HS-5 (cell line): ENCODE measurements around the gene ZPR1.
A peak's percentile ranks its signal among the peaks of the same experiment; 100 is the strongest.
"Not testable (repeated sequence)": the region's sequence is repeated elsewhere in the genome, so short reads cannot be mapped to it uniquely, and the experiment has no call there.

ENCODE experiments used
- DNase-seq: peaks from one replicate; pipeline ENCODE4 v3.0.0-alpha.2; 2012; ENCODE audit warnings: low read depth

The ZPR1 gene, protein sequence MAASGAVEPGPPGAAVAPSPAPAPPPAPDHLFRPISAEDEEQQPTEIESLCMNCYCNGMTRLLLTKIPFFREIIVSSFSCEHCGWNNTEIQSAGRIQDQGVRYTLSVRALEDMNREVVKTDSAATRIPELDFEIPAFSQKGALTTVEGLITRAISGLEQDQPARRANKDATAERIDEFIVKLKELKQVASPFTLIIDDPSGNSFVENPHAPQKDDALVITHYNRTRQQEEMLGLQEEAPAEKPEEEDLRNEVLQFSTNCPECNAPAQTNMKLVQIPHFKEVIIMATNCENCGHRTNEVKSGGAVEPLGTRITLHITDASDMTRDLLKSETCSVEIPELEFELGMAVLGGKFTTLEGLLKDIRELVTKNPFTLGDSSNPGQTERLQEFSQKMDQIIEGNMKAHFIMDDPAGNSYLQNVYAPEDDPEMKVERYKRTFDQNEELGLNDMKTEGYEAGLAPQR

DNA sequence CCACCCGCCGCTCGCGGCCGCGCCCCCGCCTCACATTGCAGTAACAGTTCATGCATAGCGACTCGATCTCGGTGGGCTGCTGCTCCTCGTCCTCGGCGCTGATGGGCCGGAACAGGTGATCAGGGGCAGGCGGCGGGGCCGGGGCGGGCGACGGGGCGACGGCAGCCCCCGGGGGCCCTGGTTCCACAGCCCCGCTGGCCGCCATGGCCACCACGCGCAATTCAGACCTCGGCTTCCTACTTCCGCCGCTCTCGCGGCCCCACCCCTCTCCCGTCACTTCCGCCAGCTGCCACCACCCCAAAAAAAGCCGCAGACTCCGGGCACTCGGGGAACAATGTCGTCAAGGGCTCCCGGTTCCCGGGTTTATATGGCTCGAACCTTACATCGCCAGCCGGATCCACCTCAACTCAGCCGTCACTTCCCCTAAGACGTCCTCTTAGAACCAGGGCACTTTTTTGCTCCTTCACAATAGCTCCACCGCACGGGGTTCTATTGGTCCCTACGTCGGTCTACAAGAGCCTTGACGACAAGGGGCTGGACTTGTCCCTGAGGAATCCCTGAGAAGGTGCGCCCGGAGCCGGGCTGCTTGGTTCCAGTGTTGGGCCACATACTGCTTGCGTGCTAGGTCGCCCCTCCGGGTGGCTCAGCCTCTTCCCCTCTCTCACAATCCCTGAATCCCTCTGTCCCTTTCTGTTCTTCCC is at the start of gene ZPR1:
ZPR1 (minus strand) TSS at position 238 of the 701 bp plus-strand sequence; CDS start at position 205, 33 bp downstream.
- no peak for DNase-seq

- DNase-seq, result no peak
Measured at GRCh38 chr11:116836632-116836991, 48.8 kb upstream of the ZPR1 start.

DNA sequence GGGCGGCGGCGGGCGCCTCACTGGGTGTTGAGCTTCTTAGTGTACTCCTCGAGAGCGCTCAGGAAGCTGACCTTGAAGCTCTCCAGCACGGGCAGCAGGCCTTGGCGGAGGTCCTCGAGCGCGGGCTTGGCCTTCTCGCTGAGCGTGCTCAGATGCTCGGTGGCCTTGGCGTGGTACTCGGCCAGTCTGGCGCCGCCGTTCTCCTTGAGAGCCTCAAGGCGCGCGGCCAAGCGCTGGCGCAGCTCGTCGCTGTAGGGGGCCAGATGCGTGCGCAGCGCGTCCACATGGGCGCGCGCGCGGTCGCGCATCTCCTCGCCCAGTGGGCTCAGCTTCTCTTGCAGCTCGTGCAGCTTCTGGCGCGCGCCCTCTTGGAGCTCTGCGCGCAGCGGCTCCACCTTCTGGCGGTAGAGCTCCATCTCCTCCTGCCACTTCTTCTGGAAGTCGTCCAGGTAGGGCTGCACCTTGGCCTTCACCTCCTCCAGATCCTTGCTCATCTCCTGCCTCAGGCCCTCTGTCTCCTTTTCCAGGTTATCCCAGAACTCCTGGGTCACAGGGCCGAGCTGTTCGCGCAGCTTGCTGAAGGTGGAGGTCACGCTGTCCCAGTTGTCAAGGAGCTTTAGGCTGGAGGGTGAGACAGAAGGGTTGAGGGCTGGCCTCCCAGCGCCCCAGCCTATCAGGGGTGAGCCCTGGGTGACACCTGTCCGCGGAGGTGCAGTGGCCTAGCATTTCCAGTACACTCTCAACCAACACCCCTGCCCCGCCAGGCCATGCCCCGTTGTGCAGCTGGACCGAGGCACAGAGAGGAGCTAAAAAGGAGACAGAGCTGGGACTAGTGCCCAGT is 48.2 kb upstream of the ZPR1 start:
- DNase-seq, result peak; percentile 62

DNA sequence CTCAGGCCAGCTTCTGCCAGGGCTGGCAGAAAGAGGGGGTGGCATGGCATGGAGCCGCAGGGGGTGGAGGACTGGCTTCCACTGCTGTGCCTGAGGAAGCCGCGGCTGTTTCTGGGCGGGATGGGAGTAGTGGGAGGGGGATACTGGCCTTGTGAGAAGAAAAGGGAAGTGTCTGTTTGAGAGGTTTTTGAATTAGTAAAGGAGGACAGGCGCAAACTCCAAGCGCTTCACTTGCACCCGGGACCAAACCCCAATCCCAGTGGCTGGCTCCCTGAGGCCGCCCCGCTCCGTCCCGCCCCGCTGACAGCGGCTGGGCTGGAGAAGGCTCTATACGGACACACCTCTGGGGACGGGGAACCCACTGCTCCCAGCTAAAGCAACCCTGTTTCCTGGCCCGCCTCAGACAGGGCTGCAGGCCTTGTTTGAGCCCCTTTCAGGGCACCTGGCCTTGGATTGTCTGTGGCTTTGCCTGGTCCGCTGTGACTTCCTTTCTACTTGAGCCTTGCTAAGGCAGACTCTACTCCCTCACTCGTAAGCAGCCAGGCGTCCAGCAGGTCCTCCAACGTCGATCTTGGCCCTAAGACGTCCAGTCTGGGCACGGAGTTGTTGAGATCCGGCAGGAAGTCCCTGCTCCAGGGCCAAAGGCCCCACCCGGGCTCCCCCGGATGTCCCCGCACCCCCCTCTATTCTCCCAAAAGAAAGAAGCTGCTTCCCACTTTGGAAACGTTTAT is 47.4 kb upstream of the ZPR1 start:
- DNase-seq, result no peak

DNA sequence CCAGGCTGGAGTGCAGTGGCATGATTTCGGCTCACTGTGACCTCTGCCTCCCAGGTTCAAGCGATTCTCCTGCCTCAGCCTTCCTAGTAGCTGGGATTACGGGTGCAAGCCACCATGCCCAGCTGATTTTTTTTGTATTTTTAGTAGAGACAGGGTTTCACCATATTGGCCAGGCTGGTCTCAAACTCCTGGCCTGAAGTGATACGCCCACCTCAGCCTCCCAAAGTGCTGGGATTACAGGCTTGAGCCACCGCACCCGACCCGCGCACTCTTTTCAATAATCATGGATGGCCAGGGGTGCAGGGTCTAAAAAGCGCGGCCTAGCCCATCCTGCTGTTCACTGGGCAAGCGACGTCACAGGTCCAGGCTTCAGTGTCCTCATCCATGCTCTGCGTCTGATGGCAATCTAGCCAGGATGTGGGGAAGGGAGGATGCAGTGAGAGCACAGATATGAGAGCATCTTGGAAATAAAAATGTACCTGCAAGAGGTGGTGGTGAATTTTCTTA is 46.8 kb upstream of the ZPR1 start:
- DNase-seq, result not testable (repeated sequence)

DNA sequence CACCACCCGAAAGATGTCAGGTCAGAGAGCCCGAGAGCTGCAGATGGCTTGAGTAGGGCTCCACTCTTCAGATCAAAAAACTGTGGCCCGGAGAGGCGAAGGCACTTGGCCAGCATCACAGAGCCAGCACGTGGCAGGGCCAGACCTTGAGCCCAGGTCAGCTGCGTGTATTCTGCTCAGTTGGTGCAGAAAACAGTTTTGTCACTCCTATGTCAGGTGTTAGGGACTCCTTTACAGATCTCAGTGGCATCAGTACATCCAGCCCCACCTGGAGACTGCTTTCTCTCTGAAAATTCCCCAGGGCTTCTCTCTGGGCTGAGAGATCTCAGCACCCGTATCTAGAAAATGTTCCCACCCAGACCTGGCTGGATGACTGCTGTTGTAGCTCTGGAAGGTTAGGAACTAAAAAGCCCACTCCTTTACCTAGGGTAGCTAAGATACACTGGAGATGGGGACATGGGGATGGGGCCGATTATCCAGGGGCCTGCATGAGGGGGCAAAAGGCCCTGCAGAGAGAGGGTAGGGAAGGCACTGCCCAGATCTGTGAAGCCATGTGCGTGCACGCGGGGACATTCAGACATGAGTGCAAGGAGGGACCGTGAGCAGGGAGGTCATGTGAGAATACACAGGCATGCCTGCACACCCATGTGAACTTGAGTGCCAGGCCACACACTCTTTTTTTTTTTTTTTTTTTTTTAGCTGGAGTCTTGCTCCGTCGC is 46.2 kb upstream of the ZPR1 start:
- no peak for DNase-seq

DNA sequence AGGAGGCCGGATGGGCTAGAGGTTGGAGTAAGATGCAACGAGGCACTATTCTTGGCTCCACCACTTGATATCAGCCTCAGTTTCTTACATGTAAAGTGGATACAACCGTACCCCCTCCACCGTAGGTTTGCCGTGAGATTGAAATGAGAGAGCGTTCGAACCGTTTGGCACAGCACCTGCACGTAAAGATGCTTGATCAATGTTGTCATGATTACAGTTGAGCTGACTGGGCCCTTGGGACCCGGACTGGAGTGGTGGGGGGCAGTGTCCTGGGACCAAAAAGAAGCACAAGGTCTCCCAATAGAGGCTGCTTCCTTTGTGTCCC is 45.6 kb upstream of the ZPR1 start:
- DNase-seq, result no peak

- no peak for DNase-seq
Measured at GRCh38 chr11:116832350-116833290, 44.8 kb upstream of the ZPR1 start.

DNA sequence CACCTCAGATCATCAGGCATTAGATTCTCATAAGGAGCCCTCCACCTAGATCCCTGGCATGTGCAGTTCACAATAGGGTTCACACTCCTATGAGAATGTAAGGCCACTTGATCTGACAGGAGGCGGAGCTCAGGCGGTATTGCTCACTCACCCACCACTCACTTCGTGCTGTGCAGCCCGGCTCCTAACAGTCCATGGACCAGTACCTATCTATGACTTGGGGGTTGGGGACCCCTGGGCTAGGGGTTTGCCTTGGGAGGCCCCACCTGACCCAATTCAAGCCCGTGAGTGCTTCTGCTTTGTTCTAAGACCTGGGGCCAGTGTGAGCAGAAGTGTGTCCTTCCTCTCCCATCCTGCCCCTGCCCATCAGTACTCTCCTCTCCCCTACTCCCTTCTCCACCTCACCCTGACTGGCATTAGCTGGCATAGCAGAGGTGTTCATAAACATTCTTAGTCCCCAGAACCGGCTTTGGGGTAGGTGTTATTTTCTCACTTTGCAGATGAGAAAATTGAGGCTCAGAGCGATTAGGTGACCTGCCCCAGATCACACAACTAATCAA is 44.0 kb upstream of the ZPR1 start:
- no peak for DNase-seq

DNA sequence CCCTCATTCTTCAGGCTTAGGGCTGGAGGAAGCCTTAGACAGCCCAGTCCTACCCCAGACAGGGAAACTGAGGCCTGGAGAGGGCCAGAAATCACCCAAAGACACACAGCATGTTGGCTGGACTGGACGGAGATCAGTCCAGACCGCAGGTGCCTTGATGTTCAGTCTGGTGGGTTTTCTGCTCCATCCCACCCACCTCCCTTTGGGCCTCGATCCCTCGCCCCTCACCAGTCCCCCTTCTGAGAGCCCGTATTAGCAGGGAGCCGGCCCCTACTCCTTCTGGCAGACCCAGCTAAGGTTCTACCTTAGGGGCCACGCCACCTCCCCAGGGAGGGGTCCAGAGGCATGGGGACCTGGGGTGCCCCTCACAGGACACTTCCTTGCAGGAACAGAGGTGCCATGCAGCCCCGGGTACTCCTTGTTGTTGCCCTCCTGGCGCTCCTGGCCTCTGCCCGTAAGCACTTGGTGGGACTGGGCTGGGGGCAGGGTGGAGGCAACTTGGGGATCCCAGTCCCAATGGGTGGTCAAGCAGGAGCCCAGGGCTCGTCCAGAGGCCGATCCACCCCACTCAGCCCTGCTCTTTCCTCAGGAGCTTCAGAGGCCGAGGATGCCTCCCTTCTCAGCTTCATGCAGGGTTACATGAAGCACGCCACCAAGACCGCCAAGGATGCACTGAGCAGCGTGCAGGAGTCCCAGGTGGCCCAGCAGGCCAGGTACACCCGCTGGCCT is 42.5 kb upstream of the ZPR1 start:
- DNase-seq, result no peak

DNA sequence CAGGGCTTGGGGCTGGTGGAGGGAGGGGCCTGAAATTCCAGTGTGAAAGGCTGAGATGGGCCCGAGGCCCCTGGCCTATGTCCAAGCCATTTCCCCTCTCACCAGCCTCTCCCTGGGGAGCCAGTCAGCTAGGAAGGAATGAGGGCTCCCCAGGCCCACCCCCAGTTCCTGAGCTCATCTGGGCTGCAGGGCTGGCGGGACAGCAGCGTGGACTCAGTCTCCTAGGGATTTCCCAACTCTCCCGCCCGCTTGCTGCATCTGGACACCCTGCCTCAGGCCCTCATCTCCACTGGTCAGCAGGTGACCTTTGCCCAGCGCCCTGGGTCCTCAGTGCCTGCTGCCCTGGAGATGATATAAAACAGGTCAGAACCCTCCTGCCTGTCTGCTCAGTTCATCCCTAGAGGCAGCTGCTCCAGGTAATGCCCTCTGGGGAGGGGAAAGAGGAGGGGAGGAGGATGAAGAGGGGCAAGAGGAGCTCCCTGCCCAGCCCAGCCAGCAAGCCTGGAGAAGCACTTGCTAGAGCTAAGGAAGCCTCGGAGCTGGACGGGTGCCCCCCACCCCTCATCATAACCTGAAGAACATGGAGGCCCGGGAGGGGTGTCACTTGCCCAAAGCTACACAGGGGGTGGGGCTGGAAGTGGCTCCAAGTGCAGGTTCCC is 41.8 kb upstream of the ZPR1 start, which contains the start of gene APOC3:
APOC3 (plus strand) TSS at position 383 of the 659 bp plus-strand sequence. CDS start 676 bp downstream, outside the sequence.
- DNase-seq, result no peak

GRCh38 chr11:116828632-116829524 is 41.1 kb upstream of the ZPR1 start:
- no peak for DNase-seq

GRCh38 chr11:116827461-116827860 is 39.6 kb upstream of the ZPR1 start:
- DNase-seq, result no peak

GRCh38 chr11:116826751-116827431 is 39.1 kb upstream of the ZPR1 start:
- no peak for DNase-seq

DNA sequence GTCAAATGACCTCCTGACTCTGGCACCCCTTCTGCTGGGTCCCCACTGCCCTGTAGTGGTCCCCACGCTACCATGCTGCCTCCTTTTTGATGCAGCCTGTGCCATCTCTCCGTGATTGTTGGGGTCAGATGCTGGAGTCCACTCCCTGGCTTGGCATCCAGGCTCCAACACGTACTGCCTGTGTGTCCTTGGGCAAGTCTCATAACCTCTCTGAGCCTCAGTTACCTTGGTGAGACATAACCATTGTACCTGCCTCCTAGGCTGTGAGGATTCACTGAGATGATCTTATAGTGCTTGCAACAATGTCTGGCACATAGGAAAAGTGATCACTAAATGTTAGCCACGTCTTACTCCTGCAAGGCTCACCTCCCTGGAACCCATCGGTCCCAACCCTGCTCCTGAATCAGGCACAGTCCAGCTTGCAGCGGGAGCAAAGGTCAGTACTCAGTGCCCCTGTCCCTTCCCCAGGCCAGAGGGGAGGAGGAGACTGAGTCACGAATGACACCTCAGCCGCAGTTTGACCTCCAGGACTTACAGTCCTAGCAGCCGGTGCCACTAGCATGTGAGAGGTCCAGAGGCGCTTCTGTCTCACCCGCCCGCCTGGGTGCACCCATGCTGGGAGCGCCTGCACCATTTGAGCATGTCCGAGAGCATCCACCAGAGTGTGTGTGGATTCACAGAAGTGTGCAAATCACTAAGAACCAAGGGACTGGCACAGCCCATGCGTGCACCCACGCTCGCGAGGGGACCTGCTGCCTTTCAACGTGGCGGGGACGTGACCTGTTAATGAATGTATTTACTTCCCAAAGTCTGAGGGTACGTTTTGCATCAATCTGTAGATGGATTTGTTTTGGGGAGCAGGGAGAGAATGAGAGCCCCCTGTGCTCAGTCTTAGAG is 38.3 kb upstream of the ZPR1 start:
- DNase-seq, result no peak

DNA sequence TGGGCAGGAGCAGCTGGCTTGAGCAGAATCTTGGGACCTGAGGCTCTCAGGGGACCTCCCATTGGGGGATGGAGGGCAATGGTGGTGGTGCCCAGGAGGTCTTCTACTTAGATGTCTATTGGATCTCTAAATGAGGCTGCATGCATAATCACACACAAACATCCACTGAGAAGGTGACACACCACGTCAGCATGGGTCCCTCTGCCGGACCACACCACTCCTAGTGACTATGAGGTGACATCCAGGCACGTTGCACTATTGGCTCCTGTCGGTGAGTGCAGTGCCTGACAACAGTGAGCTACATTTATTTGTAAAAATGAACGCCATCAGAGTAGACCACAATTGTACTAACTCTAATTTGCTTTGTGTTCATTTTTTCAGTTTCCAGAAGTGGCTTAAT is 37.6 kb upstream of the ZPR1 start:
- DNase-seq, result no peak
